GM23338 (cell line): ENCODE data around the gene CLSTN2. TPM values are rescaled to one million over a fixed set of nuclear protein-coding genes. Genes with fewer than 3 reads are reported as not detected.
A peak's percentile ranks its signal among the peaks of the same experiment; 100 is the strongest.

ENCODE experiments used
- ATAC-seq: fragments of 200-7000 bp; cut with Tn5 transposase; 3 replicates; pipeline ENCODE4 v1.9.1; 2020
- DNase-seq: peaks from one replicate; pipeline ENCODE4 v3.0.0-alpha.2; 2015; ENCODE audit warnings: low spot score
- H2AFZ ChIP-seq: fragments of 200-600 bp; sonication (generic); 2 replicates; pipeline ENCODE4 v1.8.0; 2016; ENCODE audit warnings: antibody characterized with exemption, mild to moderate bottlenecking, moderate library complexity
- H3F3A ChIP-seq: fragments of 200-600 bp; sonication (generic); replicated peaks from 2 replicates; pipeline ENCODE4 v1.8.0; 2017; ENCODE audit warnings: antibody characterized with exemption, mixed run types, low read depth
- H3K27ac ChIP-seq: fragments of 200-600 bp; sonication (generic); 2 replicates; pipeline ENCODE4 v1.6.1; 2016; ENCODE audit warnings: low read depth
- H3K27me3 ChIP-seq: fragments of 200-600 bp; sonication (generic); 2 replicates; pipeline ENCODE4 v1.8.0; 2016; ENCODE audit warnings: mild to moderate bottlenecking, mixed run types, moderate library complexity; ENCODE audit not compliant: insufficient read depth
- H3K36me3 ChIP-seq: fragments of 200-600 bp; sonication (generic); 2 replicates; pipeline ENCODE4 v1.8.0; 2016; ENCODE audit warnings: mild to moderate bottlenecking; ENCODE audit not compliant: insufficient read depth
- H3K4me1 ChIP-seq: fragments of 200-600 bp; sonication (generic); 2 replicates; pipeline ENCODE4 v1.8.0; 2016; ENCODE audit warnings: mild to moderate bottlenecking, moderate library complexity; ENCODE audit not compliant: insufficient read depth
- H3K4me2 ChIP-seq: fragments of 200-600 bp; sonication (generic); 2 replicates; pipeline ENCODE4 v1.7.1; 2017; ENCODE audit warnings: mixed run types
- H3K4me3 ChIP-seq: fragments of 200-600 bp; sonication (generic); 2 replicates; pipeline ENCODE4 v1.6.1; 2016; ENCODE audit warnings: mixed run types
- H3K79me2 ChIP-seq: fragments of 200-600 bp; sonication (generic); replicated peaks from 2 replicates; pipeline ENCODE4 v1.8.0; 2017; ENCODE audit warnings: mild to moderate bottlenecking; ENCODE audit not compliant: insufficient read depth
- H3K9me2 ChIP-seq: fragments of 200-600 bp; sonication (generic); 2 replicates; pipeline ENCODE4 v1.8.0; 2017; ENCODE audit not compliant: insufficient read depth
- H4K20me1 ChIP-seq: fragments of 200-600 bp; sonication (generic); replicated peaks from 2 replicates; pipeline ENCODE4 v1.8.0; 2017; ENCODE audit warnings: mild to moderate bottlenecking; ENCODE audit not compliant: insufficient read depth
- H3K27ac Mint-ChIP-seq: 2 replicates; pipeline ENCODE4 v1.8.0; 2020; ENCODE audit warnings: inconsistent platforms, mild to moderate bottlenecking, moderate library complexity, mixed read lengths
- H3K27me3 Mint-ChIP-seq: 3 replicates; pipeline ENCODE4 v1.8.0; 2022; ENCODE audit warnings: low read depth, mild to moderate bottlenecking, moderate library complexity, mixed read lengths, inconsistent platforms; ENCODE audit not compliant: insufficient read depth, poor library complexity
- H3K36me3 Mint-ChIP-seq: 3 replicates; pipeline ENCODE4 v1.8.0; 2021; ENCODE audit warnings: low read depth, mild to moderate bottlenecking, inconsistent platforms, moderate library complexity, mixed read lengths
- H3K4me1 Mint-ChIP-seq: 3 replicates; pipeline ENCODE4 v1.8.0; 2020; ENCODE audit warnings: mild to moderate bottlenecking, inconsistent platforms, mixed read lengths
- H3K4me3 Mint-ChIP-seq: 3 replicates; pipeline ENCODE4 v1.8.0; 2021; ENCODE audit warnings: moderate library complexity, mild to moderate bottlenecking, inconsistent platforms, mixed read lengths
- H3K9me3 Mint-ChIP-seq: 3 replicates; pipeline ENCODE4 v1.8.0; 2020; ENCODE audit warnings: moderate library complexity, mild to moderate bottlenecking, inconsistent platforms, mixed read lengths
- CREB1 ChIP-seq: fragments of 250-450 bp; sonication (Bioruptor Pico); IDR thresholded peaks from 2 replicates; pipeline ENCODE4 v1.5.0; 2020; ENCODE audit warnings: low read depth, mild to moderate bottlenecking, moderate library complexity
- EZH2 ChIP-seq: fragments of 200-600 bp; sonication (generic); IDR thresholded peaks from one replicate; pipeline ENCODE4 v1.8.0; 2017; ENCODE audit warnings: antibody characterized with exemption, mild to moderate bottlenecking, low read depth; ENCODE audit not compliant: unreplicated experiment
- EZH2phosphoT487 ChIP-seq: fragments of 200-600 bp; sonication (generic); IDR thresholded peaks from one replicate; pipeline ENCODE4 v1.8.1; 2018; ENCODE audit warnings: antibody characterized with exemption; ENCODE audit not compliant: unreplicated experiment
- JUNB ChIP-seq: IDR thresholded peaks from one replicate; pipeline ENCODE4 v1.6.1; 2016; ENCODE audit warnings: antibody characterized with exemption; ENCODE audit not compliant: unreplicated experiment
- NANOG ChIP-seq: IDR thresholded peaks from 2 replicates; pipeline ENCODE4 v1.6.1; 2016; ENCODE audit warnings: antibody characterized with exemption, borderline replicate concordance
- POLR2AphosphoS5 ChIP-seq: IDR thresholded peaks from 2 replicates; pipeline ENCODE4 v1.6.1; 2016; ENCODE audit warnings: antibody characterized with exemption, low read depth
- REST ChIP-seq: IDR thresholded peaks from one replicate; pipeline ENCODE4 v1.6.1; 2018; ENCODE audit warnings: antibody characterized with exemption; ENCODE audit not compliant: unreplicated experiment
- STAT1 ChIP-seq: IDR thresholded peaks from one replicate; pipeline ENCODE4 v1.6.1; 2016; ENCODE audit warnings: antibody characterized with exemption; ENCODE audit not compliant: unreplicated experiment
- ZNF114 ChIP-seq: fragments of 250-450 bp; sonication (Bioruptor Pico); IDR thresholded peaks from 2 replicates; pipeline ENCODE4 v1.5.0; 2020; ENCODE audit warnings: mild to moderate bottlenecking, moderate library complexity
- ZNF331 ChIP-seq: fragments of 250-450 bp; sonication (Bioruptor Pico); IDR thresholded peaks from 2 replicates; pipeline ENCODE4 v1.5.0; 2020; ENCODE audit warnings: low read depth, mild to moderate bottlenecking, moderate library complexity
- polyA plus RNA-seq: library from polyadenylated mRNA; unstranded; fragments of >200 nt; fragmentation: Nextera tagmentation; extraction: Ambion mirVana; gene quantifications from 2 replicates; pipeline ENCODE4 v1.2.1, GENCODE V29; 2016
- total RNA-seq: library from RNA; depleted of rRNA; stranded (reverse); fragments of >200 nt; shearing (Covaris generic); gene quantifications from 2 replicates; pipeline ENCODE4 v1.2.3, GENCODE V29; 2014
- TF ChIP-seq, protein P1 (sequence below): fragments of 250-450 bp; sonication (Bioruptor Pico); IDR thresholded peaks from 2 replicates; pipeline ENCODE4 v1.5.0; 2020; ENCODE audit warnings: mild to moderate bottlenecking, moderate library complexity
- TF ChIP-seq, protein P2 (sequence below), 2 experiments: fragments of 200-600 bp in 1 of 2; sonication (generic) in 1 of 2; conservative IDR thresholded peaks; 2 replicates each; pipeline versions ENCODE4 v1.5.1 to v1.6.1; 2016 to 2017; ENCODE audit warnings: antibody characterized with exemption in 2 of 2, low read depth in 2 of 2, mild to moderate bottlenecking in 2 of 2, moderate library complexity in 1 of 2
- TF ChIP-seq, protein P3 (sequence below): IDR thresholded peaks from 2 replicates; pipeline ENCODE4 v1.6.1; 2016; ENCODE audit warnings: antibody characterized with exemption

Gene CLSTN2
- total and polyA plus RNA-seq, 2 experiments from 2014 or later, result 0.11 to 0.83 TPM

DNA sequence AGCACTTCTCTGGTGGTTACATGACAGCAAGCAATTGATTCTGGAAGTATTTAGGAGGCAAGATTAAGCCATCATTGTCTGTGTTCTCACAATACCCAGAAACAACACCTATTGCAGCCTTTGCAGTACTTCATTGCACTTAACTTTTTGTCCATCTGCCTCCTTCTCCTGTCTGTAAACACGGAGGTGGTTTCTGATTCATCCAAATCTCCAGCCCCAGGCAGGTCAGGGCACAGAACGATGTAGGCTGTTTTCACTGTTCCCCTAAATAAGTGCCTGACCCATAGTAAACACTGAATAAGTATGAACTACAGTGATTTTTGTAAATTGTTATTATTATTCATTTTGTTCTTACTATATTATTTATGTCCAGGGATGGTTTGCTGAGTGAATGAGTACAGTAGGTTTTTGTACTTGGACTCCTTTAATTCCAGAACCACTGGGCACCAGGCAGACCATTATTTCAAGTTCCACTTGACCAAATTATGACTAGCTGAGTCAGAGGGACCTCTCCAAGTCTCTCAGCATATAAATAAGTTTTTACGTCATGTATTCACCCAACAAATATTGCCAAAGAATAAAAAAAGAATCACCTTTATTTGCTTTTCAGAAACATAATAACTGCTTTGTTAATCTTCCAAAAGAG, 459.6 kb downstream of the CLSTN2 start:
- Histone ChIP-seq H3K4me3 (no peak overlapping the region), H4K20me1 (no peaks in the 10 kb centered on the region), H3K9me2 (no peaks in the 10 kb centered on the region), H3K4me2 (no peak overlapping the region), H3K27me3 (no peaks in the 10 kb centered on the region), H3F3A (no peaks in the 10 kb centered on the region), H3K4me1 (no peaks in the 10 kb centered on the region), H3K79me2 (no peaks in the 10 kb centered on the region), H3K27ac (no peak overlapping the region), H2AFZ (0 out of 2 replicates have a peak overlapping the region, but pooled peaks have one; percentile 4), H3K36me3 (no peaks in the 10 kb centered on the region)
- Mint-ChIP-seq H3K36me3 (no peaks in the 10 kb centered on the region), H3K27ac (no peak overlapping the region), H3K9me3 (no peaks in the 10 kb centered on the region), H3K4me1 (peaks cover 3% of the 10 kb centered on the region; the same call in 2 of the 3 replicates), H3K4me3 (no peak overlapping the region), H3K27me3 (no peaks in the 10 kb centered on the region)
- ATAC-seq, result no peak
- TF ChIP-seq ZNF114 (CRISPR knock-in tag) (no peak), NANOG (no peak), EZH2phosphoT487 (no peak), POLR2AphosphoS5 (no peak), CREB1 (CRISPR knock-in tag) (no peak), REST (no peak), EZH2 (no peak), STAT1 (no peak), JUNB (no peak), ZNF331 (CRISPR knock-in tag) (no peak)
- TF ChIP-seq, protein P1, sequence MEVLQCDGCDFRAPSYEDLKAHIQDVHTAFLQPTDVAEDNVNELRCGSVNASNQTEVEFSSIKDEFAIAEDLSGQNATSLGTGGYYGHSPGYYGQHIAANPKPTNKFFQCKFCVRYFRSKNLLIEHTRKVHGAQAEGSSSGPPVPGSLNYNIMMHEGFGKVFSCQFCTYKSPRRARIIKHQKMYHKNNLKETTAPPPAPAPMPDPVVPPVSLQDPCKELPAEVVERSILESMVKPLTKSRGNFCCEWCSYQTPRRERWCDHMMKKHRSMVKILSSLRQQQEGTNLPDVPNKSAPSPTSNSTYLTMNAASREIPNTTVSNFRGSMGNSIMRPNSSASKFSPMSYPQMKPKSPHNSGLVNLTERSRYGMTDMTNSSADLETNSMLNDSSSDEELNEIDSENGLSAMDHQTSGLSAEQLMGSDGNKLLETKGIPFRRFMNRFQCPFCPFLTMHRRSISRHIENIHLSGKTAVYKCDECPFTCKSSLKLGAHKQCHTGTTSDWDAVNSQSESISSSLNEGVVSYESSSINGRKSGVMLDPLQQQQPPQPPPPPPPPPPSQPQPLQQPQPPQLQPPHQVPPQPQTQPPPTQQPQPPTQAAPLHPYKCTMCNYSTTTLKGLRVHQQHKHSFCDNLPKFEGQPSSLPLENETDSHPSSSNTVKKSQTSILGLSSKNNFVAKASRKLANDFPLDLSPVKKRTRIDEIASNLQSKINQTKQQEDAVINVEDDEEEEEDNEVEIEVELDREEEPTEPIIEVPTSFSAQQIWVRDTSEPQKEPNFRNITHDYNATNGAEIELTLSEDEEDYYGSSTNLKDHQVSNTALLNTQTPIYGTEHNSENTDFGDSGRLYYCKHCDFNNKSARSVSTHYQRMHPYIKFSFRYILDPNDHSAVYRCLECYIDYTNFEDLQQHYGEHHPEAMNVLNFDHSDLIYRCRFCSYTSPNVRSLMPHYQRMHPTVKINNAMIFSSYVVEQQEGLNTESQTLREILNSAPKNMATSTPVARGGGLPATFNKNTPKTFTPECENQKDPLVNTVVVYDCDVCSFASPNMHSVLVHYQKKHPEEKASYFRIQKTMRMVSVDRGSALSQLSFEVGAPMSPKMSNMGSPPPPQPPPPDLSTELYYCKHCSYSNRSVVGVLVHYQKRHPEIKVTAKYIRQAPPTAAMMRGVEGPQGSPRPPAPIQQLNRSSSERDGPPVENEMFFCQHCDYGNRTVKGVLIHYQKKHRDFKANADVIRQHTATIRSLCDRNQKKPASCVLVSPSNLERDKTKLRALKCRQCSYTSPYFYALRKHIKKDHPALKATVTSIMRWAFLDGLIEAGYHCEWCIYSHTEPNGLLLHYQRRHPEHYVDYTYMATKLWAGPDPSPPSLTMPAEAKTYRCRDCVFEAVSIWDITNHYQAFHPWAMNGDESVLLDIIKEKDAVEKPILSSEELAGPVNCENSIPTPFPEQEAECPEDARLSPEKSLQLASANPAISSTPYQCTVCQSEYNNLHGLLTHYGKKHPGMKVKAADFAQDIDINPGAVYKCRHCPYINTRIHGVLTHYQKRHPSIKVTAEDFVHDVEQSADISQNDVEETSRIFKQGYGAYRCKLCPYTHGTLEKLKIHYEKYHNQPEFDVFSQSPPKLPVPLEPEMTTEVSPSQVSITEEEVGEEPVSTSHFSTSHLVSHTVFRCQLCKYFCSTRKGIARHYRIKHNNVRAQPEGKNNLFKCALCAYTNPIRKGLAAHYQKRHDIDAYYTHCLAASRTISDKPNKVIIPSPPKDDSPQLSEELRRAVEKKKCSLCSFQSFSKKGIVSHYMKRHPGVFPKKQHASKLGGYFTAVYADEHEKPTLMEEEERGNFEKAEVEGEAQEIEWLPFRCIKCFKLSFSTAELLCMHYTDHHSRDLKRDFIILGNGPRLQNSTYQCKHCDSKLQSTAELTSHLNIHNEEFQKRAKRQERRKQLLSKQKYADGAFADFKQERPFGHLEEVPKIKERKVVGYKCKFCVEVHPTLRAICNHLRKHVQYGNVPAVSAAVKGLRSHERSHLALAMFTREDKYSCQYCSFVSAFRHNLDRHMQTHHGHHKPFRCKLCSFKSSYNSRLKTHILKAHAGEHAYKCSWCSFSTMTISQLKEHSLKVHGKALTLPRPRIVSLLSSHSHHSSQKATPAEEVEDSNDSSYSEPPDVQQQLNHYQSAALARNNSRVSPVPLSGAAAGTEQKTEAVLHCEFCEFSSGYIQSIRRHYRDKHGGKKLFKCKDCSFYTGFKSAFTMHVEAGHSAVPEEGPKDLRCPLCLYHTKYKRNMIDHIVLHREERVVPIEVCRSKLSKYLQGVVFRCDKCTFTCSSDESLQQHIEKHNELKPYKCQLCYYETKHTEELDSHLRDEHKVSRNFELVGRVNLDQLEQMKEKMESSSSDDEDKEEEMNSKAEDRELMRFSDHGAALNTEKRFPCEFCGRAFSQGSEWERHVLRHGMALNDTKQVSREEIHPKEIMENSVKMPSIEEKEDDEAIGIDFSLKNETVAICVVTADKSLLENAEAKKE (CRISPR knock-in tag), result no peak
- TF ChIP-seq, protein P2, sequence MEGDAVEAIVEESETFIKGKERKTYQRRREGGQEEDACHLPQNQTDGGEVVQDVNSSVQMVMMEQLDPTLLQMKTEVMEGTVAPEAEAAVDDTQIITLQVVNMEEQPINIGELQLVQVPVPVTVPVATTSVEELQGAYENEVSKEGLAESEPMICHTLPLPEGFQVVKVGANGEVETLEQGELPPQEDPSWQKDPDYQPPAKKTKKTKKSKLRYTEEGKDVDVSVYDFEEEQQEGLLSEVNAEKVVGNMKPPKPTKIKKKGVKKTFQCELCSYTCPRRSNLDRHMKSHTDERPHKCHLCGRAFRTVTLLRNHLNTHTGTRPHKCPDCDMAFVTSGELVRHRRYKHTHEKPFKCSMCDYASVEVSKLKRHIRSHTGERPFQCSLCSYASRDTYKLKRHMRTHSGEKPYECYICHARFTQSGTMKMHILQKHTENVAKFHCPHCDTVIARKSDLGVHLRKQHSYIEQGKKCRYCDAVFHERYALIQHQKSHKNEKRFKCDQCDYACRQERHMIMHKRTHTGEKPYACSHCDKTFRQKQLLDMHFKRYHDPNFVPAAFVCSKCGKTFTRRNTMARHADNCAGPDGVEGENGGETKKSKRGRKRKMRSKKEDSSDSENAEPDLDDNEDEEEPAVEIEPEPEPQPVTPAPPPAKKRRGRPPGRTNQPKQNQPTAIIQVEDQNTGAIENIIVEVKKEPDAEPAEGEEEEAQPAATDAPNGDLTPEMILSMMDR (conservative IDR thresholded peaks at IDR 0.05; ENCODE audit: low read depth in 2 of 2), result no peak
- TF ChIP-seq, protein P3, sequence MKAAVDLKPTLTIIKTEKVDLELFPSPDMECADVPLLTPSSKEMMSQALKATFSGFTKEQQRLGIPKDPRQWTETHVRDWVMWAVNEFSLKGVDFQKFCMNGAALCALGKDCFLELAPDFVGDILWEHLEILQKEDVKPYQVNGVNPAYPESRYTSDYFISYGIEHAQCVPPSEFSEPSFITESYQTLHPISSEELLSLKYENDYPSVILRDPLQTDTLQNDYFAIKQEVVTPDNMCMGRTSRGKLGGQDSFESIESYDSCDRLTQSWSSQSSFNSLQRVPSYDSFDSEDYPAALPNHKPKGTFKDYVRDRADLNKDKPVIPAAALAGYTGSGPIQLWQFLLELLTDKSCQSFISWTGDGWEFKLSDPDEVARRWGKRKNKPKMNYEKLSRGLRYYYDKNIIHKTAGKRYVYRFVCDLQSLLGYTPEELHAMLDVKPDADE, result no peak
- DNase-seq, result no peak
